CD4-positive, alpha-beta T cell treated with Interferon gamma for 1 hour (primary cell): Measurements from ENCODE around the gene GUCD1.
"Not testable (repeated sequence)": the region's sequence is repeated elsewhere in the genome, so short reads cannot be mapped to it uniquely, and the experiment has no call there.

ENCODE experiments used
- DNase-seq: peaks from one replicate; pipeline ENCODE4 v3.0.0-alpha.2; 2020

The GUCD1 gene

DNA sequence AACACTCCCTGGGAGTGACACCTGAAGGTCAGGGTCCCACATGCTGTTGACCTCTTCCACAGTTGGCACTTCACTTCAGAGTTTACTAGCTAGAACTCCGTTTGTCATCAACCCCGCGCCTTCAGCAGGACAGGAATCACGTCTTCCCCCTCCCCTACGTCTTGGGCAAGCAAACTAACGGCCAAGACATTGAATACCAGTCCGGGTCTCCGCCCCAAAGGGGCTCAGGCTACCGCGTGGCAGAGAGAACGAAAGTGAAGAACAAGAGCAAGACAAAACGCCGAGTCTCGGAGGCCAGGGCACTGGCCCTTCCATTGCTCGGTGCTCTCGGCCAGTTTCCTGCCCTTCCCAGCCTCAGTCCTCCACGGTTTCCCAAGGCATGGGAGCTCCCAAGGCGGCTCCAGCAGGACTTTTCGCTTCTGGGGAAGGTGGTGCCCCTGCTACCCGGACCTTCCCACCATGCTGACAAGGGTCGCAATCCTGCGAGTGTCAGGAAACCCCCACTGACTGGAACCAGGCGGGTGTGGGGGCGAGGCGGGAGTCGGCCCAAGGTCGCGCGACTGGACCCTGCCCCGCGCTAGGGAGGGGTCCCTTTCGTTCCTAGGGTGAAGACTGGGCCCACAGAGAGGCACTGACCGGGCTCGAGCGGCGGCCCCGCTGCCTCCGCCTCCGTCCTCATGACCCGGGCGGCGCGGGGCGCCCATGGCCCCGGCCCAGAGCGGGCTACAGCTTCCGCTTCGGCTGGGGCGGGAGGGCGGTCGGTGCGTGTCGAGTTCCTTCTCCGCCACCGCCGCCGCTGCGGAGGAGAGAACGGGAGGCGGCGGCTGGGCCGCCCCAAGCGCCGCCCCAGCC is at the start of gene GUCD1:
Gene GUCD1 (minus strand): TSS at position 826 of the 852 bp plus-strand sequence. CDS start 147 bp downstream, at position 679.
- DNase-seq = peak; percentile 5

DNA sequence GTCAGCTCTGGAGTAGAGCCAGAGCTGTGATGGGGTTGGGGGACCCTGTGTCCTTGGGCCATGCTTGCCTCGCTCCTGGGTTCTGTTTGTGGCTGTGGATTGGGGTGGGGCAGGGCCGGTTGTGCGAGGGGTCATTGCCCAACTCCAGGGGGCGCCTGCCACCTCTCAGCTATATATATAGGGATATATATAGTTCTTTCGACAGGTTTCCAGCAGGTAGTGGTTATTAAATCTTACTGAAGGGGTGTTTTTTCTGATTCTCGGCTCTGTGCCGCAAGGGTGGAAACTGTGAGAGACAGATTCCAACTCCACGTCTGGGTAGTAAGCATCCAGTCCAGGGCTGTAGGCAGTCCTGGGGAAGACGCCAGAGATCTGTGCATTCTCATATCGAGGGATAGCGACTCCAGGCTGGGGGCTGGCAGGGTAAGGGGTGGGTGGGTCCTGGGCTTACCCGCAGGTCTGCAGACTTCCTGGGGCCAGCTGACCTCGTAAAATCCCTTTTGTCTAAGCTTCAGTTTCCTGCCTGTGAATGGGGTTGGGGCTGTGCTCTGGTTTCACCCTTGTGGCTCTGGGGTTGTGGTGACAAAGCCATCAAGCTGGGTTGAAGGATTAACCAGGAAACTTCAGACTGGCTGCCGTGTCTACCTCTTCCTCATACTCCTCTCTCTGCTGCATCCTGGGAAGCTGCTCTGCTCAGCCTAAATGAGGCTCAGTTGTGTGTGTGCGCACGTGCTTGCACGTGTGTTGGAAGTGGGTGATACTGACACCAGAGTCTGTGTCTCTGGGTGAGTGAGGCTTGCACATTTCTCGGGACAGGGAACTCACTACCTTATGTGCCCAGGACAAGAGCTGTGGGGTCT is 49.1 kb upstream of the GUCD1 start:
- DNase-seq = not testable (repeated sequence)

DNA sequence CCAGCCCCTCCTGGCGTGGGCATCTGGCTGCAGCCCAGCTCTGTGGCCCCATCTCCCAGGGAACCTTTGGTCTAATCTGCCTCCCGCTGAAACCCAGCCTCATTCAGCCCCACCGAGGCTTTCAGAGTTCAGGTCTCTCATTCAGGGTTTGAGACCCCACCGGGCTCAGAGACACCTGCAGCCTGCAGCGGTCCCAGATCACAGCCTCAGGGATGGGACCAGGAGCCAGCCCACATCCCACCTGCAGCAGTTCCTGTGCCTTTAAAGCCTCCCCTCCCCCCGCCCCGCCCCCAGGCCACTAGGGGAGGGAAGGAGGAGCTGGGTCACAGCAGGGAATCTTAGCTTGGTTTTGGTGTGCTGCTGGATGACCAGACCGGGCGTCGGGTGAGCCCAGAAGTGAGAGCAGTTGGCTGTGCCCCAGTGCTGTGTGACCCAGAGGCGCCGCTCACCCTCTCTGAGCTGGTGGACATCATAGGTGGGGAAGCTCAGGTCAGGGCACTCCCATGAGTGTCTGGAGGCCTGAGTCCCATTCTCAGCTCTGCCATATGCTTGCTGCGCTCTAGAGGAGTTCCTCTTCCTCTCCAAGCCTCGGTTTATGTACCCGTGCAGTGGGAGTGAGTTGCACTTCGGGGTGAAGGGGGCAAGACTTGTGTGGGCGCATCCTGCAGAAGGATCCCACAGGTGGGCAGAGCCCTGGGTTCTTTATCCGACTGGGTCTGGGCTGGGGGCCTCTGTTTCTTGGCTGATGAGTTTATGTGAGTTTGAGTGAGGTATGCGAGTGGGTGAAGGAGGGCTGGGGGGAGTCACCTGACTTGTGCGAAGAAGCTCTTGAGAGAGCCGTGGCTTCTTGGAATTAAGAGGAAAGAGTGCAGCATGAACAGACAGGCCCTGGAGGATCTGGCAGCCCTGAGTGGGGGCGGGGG is 48.2 kb upstream of the GUCD1 start, which contains the start of gene GGT1:
Gene GGT1 (plus strand): TSS at position 347 of the 923 bp plus-strand sequence. CDS start 7,889 bp downstream, outside the sequence.
- not testable (repeated sequence) for DNase-seq

GRCh38 chr22:24602105-24602749 is 47.3 kb upstream of the GUCD1 start:
- DNase-seq = not testable (repeated sequence)

DNA sequence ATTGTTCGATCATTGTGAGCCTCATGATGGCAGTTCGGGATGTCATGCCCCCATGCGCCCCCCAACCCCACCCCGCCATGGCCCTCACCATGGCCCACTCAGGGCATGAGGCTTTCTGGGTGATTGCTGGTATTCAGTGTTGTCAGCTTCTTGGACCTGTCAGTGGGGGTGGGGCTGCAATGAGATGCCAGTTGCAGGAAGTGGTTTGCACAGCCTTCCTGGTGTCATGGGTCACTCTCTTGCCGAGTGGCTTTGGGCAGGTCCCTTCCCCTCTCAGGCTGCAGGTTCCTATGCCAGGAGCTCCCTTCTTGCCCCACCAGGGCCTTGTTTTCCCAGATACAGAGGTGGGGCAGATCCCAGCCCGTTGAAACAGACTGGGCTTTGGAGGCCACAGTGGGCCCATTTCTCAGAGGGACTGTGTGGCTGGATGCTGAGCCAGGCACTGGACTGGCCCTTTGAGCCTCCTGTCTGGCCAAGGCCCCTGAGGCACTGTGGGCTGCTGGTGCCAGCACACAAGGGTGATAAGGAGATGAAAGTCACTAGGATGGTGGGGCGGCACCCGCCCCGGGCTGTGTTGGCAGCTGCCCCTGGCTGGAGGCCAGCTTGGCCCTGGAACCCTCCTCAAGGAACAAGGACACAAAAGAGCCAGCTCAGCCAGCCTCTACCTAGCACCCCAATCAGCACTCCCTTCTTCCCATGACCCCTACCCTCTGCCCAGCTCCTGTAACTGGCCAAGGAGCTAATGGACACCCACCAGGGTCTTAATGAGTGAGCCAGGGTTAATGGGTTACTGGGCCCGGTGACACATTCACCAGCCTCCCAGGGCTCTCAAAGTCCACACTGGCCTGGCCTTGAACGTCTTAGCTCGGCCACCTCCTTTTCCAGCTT is 46.5 kb upstream of the GUCD1 start:
- DNase-seq = peak; percentile 40

DNA sequence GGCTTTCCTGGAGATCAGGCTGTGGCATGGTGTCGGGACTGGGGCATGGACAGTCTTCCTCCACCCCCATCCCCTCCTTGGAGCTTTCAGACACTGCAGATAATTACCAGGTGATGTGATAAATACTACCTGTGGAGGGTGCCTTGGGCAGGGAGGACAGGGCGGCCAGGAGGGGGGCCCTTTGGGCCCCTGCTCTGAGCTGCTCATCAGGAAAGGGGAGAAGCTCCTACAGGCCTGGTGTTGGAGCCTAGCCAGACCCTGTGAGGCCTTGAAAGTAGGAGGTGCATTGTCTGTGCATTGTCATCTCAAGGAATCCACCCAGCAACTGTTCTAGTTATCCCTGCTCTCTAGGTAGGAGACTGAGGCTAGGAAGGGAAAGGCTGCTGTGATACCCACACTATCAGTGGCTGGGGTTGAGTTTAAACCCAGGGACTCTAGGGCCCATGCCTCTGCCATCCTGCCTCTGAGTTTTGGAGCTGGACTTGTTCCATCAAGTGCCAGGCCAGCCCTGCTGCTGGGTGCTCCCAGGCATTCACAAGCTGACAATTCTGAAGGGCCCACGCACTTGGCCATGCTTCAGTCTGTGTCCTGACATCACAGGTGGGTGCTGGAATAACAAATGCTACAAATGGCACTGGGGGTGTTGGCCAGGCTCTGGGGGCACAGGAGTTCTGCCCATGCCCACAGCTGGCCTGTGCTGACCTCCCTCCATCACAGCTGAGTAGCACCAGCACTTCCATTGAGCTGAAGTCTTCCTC is 45.2 kb upstream of the GUCD1 start:
- not testable (repeated sequence) for DNase-seq

- no peak for DNase-seq
Observed at GRCh38 chr22:24599514-24599913, 44.6 kb upstream of the GUCD1 start.

GRCh38 chr22:24597076-24597475 is 42.1 kb upstream of the GUCD1 start:
- DNase-seq = not testable (repeated sequence)

DNA sequence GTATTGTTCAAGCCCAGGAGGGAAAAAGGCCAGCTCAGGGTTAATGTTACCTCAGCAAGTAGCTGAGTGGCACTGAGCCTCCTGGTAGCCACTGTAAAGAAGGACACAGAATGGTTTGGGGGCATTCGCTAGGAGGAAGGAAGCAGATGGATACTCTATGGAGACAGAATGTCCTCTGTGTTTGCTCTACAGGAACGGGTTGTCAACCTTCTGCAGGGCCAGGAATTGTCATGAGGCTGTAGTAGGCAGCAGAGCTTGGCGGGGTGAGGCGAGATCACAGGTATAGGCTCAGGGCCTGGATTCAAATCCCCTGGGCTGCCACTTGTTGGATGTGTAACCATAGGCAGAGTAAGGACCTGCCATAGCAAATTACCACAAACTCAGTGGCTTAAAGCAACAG is 40.9 kb upstream of the GUCD1 start:
- DNase-seq = no peak

DNA sequence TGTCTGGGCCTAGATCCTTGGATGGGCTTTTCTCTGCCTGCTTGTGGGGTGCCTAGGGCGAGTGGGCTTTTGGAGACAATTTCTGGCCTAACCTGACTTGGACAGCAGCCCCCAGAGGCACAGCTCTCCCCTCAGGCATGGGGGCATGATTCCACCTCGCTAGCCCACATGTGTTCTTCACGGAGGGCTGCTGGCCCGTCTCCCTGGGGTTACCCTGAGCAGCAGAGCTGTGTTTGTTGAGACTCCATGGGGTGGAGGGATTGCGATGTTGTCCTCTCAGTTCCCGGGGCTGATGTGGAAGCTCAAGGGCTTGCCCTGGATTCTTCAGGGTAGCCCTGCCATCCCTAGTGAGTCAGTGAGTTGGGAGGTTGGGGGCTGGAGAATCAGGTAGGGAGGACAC is 40.3 kb upstream of the GUCD1 start:
- no peak for DNase-seq

DNA sequence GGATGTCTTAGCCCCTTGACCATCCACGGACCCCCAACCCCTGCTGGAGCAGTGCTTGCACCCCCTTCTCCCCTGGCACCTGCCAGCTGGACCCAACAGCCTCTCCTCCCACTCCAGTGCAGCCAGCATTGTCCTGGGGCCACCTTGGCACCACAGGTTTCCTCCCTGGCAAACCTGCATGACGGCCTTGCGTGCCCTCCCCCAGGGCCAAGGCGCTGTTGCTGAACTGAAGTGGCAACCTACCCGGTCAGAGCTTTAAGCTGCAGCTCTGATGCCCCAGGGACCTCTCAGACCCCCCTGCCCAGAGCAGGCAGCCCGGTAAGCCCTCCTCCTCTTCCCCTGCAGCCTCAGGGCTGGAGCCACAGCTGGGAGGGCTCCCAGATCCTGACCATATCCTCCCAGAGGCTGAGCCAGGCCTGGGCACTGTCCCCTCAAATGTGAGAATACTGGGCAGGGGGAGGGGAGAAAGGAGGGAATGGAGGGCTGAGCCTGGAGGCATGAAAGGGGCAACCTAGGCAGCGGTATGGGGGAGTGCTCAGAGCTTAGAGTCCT is 39.7 kb upstream of the GUCD1 start:
- no peak for DNase-seq

- DNase-seq = no peak
Observed at GRCh38 chr22:24593836-24594568, 39.1 kb upstream of the GUCD1 start.

DNA sequence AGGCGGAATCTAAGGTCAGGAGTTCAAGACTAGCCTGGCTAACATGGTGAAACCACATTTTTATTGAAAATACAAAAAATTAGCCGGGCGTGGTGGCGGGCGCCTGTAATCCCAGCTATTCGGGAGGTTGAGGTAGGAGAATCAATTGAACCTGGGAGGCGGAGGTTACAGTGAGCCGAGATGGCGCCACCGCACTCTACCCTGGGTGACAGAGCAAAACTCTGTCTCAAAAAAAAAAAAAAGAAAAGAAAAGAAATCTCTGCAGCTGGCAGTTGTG is 38.6 kb upstream of the GUCD1 start:
- not testable (repeated sequence) for DNase-seq

- peak; percentile 35 for DNase-seq
Observed at GRCh38 chr22:24592851-24593558, 38.1 kb upstream of the GUCD1 start, which contains the start of gene LRRC75B. LRRC75B (minus strand) TSS chr22:24593073; CDS start chr22:24593039, 34 bp downstream.

GRCh38 chr22:24592058-24592850 is 37.3 kb upstream of the GUCD1 start:
- DNase-seq = no peak

DNA sequence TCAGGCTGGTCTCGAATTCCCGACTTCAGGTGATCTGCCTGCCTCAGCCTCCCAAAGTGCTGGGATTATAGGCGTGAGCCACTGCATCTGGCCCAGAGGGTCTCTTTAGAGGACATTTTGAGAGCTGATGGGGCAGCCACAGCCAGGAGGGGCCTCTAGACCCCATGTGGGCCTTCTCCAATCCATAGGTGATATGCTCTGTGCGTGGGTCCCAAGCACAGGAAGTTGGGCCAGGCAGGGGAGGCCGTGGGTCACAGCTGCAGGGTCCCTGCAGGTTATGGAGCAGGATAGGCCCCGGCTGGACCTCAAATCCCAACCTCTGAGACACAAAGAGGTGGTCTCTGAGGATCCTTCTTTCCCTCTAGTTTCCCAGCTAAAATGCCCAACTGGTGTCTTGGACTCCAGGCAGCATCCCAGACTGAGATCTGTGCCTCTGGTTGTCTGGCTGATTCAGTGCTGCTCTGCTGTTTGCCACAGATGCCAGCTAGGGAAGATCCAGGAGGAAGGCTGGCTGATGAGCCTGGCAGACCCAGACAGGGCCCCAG is 36.4 kb upstream of the GUCD1 start:
- no peak for DNase-seq

- no peak for DNase-seq
Observed at GRCh38 chr22:24590596-24591173, 35.7 kb upstream of the GUCD1 start.
